ENCODE data around the gene BNIP3.
"Not testable (repeated sequence)": the region's sequence is repeated elsewhere in the genome, so short reads cannot be mapped to it uniquely, and the experiment has no call there.

The BNIP3 gene

GRCh38 chr10:132001238-132001972 lies 19.7 kb upstream of the BNIP3 start:
- DNase-seq, result no peak

- DNase-seq, result no peak
Measured at GRCh38 chr10:131998845-131999681, 17.3 kb upstream of the BNIP3 start.

- DNase-seq, result no peak
Measured at GRCh38 chr10:131998050-131998844, 16.5 kb upstream of the BNIP3 start.

- DNase-seq, result no peak
Measured at GRCh38 chr10:131997366-131998049, 15.8 kb upstream of the BNIP3 start.

GRCh38 chr10:131996466-131997365 lies 15.0 kb upstream of the BNIP3 start:
- DNase-seq, result no peak

- DNase-seq, result no peak
Measured at GRCh38 chr10:131994435-131994834, 12.7 kb upstream of the BNIP3 start.

GRCh38 chr10:131993275-131993674 lies 11.6 kb upstream of the BNIP3 start:
- no peak for DNase-seq

- no peak for DNase-seq
Measured at GRCh38 chr10:131991726-131992125, 10.0 kb upstream of the BNIP3 start.

- DNase-seq, result not testable (repeated sequence)
Measured at GRCh38 chr10:131987786-131988185, 6.1 kb upstream of the BNIP3 start.

GRCh38 chr10:131987301-131987700 lies 5.6 kb upstream of the BNIP3 start:
- not testable (repeated sequence) for DNase-seq

- not testable (repeated sequence) for DNase-seq
Measured at GRCh38 chr10:131986851-131987250, 5.1 kb upstream of the BNIP3 start.

GRCh38 chr10:131983780-131984179 lies 2.1 kb upstream of the BNIP3 start:
- no peak for DNase-seq

GRCh38 chr10:131982796-131983195 lies 1.1 kb upstream of the BNIP3 start:
- DNase-seq, result no peak

GRCh38 chr10:131982185-131982756 lies 548 bp upstream of the BNIP3 start:
- no peak for DNase-seq

GRCh38 chr10:131980761-131981428 lies 828 bp downstream of the BNIP3 start:
- no peak for DNase-seq

GRCh38 chr10:131980321-131980720 lies 1.4 kb downstream of the BNIP3 start:
- no peak for DNase-seq

GRCh38 chr10:131979821-131980270 lies 1.9 kb downstream of the BNIP3 start:
- DNase-seq, result no peak

GRCh38 chr10:131979336-131979735 lies 2.4 kb downstream of the BNIP3 start:
- DNase-seq, result no peak

GRCh38 chr10:131978851-131979250 lies 2.9 kb downstream of the BNIP3 start:
- no peak for DNase-seq

GRCh38 chr10:131978366-131978765 lies 3.4 kb downstream of the BNIP3 start:
- DNase-seq, result no peak
